ENCODE results near the gene TMSB10. TPM values are rescaled to one million over a fixed set of nuclear protein-coding genes. Genes with fewer than 3 reads are reported as not detected.
A peak's percentile ranks its signal among the peaks of the same experiment; 100 is the strongest.

Gene TMSB10
- total and polyA plus RNA-seq, 2 of the 13 experiments (the other 11 are each of a cell fraction or from before 2014, with no cell fraction given), result 665 to 708 TPM

DNA sequence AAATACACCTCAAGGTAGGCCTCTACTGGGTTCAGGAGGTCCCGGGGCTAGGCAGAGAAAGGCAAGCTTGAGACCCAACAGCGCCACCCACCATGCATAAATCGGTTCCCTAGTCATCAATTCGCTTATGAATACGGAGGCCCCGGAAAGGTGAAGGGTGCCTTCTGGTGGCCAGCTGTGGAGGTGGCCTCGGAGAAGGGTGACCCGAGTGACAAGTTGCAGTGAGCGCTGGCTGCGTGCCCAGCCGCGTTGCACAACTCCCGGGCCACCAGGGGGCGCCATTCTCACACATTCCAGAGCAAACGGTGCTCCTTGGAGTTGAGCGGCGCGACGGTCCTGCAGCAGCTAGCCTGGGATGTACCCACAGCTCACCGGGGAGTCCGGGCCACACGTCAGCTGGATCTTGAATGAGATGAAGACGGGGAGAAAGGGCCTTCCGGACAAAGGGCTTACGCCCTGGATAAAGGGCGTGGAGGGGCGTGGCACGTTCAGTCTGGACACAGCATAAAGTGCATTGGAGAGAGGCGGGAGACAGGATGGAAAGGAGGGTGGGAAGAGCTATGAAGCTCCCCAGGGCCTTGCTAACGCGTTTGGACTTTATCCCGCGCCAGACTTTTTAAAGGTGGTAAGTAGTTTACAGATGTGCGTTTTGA lies 20.4 kb downstream of the TMSB10 start (continued):
- TF ChIP-seq, protein P1, sequence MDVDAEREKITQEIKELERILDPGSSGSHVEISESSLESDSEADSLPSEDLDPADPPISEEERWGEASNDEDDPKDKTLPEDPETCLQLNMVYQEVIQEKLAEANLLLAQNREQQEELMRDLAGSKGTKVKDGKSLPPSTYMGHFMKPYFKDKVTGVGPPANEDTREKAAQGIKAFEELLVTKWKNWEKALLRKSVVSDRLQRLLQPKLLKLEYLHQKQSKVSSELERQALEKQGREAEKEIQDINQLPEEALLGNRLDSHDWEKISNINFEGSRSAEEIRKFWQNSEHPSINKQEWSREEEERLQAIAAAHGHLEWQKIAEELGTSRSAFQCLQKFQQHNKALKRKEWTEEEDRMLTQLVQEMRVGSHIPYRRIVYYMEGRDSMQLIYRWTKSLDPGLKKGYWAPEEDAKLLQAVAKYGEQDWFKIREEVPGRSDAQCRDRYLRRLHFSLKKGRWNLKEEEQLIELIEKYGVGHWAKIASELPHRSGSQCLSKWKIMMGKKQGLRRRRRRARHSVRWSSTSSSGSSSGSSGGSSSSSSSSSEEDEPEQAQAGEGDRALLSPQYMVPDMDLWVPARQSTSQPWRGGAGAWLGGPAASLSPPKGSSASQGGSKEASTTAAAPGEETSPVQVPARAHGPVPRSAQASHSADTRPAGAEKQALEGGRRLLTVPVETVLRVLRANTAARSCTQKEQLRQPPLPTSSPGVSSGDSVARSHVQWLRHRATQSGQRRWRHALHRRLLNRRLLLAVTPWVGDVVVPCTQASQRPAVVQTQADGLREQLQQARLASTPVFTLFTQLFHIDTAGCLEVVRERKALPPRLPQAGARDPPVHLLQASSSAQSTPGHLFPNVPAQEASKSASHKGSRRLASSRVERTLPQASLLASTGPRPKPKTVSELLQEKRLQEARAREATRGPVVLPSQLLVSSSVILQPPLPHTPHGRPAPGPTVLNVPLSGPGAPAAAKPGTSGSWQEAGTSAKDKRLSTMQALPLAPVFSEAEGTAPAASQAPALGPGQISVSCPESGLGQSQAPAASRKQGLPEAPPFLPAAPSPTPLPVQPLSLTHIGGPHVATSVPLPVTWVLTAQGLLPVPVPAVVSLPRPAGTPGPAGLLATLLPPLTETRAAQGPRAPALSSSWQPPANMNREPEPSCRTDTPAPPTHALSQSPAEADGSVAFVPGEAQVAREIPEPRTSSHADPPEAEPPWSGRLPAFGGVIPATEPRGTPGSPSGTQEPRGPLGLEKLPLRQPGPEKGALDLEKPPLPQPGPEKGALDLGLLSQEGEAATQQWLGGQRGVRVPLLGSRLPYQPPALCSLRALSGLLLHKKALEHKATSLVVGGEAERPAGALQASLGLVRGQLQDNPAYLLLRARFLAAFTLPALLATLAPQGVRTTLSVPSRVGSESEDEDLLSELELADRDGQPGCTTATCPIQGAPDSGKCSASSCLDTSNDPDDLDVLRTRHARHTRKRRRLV (CRISPR knock-in tag; IDR thresholded peaks at IDR 0.05), result 0 out of 2 replicates have a peak, but pooled peaks have one; percentile 80
- peak; percentile 83 for TF ChIP-seq BORCS8-MEF2B (CRISPR knock-in tag; IDR thresholded peaks at IDR 0.05)
- TF ChIP-seq ZNF329 (CRISPR knock-in tag; IDR thresholded peaks at IDR 0.05; ENCODE audit: low read depth), result peak; percentile 83; the same call in 1 of the 2 replicates
- TF ChIP-seq, protein P2, sequence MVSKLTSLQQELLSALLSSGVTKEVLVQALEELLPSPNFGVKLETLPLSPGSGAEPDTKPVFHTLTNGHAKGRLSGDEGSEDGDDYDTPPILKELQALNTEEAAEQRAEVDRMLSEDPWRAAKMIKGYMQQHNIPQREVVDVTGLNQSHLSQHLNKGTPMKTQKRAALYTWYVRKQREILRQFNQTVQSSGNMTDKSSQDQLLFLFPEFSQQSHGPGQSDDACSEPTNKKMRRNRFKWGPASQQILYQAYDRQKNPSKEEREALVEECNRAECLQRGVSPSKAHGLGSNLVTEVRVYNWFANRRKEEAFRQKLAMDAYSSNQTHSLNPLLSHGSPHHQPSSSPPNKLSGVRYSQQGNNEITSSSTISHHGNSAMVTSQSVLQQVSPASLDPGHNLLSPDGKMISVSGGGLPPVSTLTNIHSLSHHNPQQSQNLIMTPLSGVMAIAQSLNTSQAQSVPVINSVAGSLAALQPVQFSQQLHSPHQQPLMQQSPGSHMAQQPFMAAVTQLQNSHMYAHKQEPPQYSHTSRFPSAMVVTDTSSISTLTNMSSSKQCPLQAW (CRISPR knock-in tag; IDR thresholded peaks at IDR 0.05), result peak; percentile 97
- peak; percentile 81; the same call in 1 of the 2 replicates for TF ChIP-seq YEATS4 (CRISPR knock-in tag; IDR thresholded peaks at IDR 0.05; ENCODE audit: borderline replicate concordance)
- TF ChIP-seq MED1 (CRISPR knock-in tag; IDR thresholded peaks at IDR 0.05), result peak; percentile 95
- TF ChIP-seq, protein P3, sequence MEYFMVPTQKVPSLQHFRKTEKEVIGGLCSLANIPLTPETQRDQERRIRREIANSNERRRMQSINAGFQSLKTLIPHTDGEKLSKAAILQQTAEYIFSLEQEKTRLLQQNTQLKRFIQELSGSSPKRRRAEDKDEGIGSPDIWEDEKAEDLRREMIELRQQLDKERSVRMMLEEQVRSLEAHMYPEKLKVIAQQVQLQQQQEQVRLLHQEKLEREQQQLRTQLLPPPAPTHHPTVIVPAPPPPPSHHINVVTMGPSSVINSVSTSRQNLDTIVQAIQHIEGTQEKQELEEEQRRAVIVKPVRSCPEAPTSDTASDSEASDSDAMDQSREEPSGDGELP (IDR thresholded peaks at IDR 0.05; ENCODE audit: borderline replicate concordance, low read depth), result peak; percentile 78
- peak; percentile 49; the same call in 1 of the 2 replicates for TF ChIP-seq MYNN (CRISPR knock-in tag; IDR thresholded peaks at IDR 0.05; ENCODE audit: low read depth)
- peak; percentile 99 for TF ChIP-seq ZMYM4 (CRISPR knock-in tag; IDR thresholded peaks at IDR 0.05)
- peak; percentile 63 for TF ChIP-seq ZNF629 (CRISPR knock-in tag; conservative IDR thresholded peaks at IDR 0.05)
- TF ChIP-seq ZSCAN20 (CRISPR knock-in tag; IDR thresholded peaks at IDR 0.05; ENCODE audit: borderline replicate concordance), result peak; percentile 91
- TF ChIP-seq, protein P4, sequence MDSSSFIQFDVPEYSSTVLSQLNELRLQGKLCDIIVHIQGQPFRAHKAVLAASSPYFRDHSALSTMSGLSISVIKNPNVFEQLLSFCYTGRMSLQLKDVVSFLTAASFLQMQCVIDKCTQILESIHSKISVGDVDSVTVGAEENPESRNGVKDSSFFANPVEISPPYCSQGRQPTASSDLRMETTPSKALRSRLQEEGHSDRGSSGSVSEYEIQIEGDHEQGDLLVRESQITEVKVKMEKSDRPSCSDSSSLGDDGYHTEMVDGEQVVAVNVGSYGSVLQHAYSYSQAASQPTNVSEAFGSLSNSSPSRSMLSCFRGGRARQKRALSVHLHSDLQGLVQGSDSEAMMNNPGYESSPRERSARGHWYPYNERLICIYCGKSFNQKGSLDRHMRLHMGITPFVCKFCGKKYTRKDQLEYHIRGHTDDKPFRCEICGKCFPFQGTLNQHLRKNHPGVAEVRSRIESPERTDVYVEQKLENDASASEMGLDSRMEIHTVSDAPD (CRISPR knock-in tag; IDR thresholded peaks at IDR 0.05), result no peak; the same call in 1 of the 2 replicates
- TF ChIP-seq ZC3H13 (CRISPR knock-in tag; IDR thresholded peaks at IDR 0.05), result peak; percentile 27; the same call in 1 of the 2 replicates
- TF ChIP-seq, protein P5, sequence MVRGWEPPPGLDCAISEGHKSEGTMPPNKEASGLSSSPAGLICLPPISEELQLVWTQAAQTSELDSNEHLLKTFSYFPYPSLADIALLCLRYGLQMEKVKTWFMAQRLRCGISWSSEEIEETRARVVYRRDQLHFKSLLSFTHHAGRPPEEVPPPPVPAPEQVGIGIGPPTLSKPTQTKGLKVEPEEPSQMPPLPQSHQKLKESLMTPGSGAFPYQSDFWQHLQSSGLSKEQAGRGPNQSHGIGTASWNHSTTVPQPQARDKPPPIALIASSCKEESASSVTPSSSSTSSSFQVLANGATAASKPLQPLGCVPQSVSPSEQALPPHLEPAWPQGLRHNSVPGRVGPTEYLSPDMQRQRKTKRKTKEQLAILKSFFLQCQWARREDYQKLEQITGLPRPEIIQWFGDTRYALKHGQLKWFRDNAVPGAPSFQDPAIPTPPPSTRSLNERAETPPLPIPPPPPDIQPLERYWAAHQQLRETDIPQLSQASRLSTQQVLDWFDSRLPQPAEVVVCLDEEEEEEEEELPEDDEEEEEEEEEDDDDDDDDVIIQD (CRISPR knock-in tag; IDR thresholded peaks at IDR 0.05; ENCODE audit: low read depth), result peak; percentile 75; the same call in 1 of the 2 replicates
- TF ChIP-seq ZZZ3 (CRISPR knock-in tag; IDR thresholded peaks at IDR 0.05; ENCODE audit: borderline replicate concordance), result 0 out of 2 replicates have a peak, but pooled peaks have one; percentile 59
- TF ChIP-seq, protein P6, sequence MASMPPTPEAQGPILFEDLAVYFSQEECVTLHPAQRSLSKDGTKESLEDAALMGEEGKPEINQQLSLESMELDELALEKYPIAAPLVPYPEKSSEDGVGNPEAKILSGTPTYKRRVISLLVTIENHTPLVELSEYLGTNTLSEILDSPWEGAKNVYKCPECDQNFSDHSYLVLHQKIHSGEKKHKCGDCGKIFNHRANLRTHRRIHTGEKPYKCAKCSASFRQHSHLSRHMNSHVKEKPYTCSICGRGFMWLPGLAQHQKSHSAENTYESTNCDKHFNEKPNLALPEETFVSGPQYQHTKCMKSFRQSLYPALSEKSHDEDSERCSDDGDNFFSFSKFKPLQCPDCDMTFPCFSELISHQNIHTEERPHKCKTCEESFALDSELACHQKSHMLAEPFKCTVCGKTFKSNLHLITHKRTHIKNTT (CRISPR knock-in tag; IDR thresholded peaks at IDR 0.05), result no peak
- TF ChIP-seq AKAP8 (CRISPR knock-in tag; IDR thresholded peaks at IDR 0.05), result peak; percentile 93

Data from HepG2 (cell line).